Endothelial cell (in vitro differentiated cells): ENCODE data around the gene PCDHGB5. TPM values are rescaled to one million over a fixed set of nuclear protein-coding genes. Genes with fewer than 3 reads are reported as not detected.
A peak's percentile ranks its signal among the peaks of the same experiment; 100 is the strongest.

Source experiments
- DNase-seq: peaks from one replicate; pipeline ENCODE4 v3.0.0; 2021; ENCODE audit warnings: low spot score
- H3K27ac Mint-ChIP-seq: one replicate; pipeline ENCODE4 v1.8.0; 2021; ENCODE audit warnings: mixed read lengths, inconsistent platforms; ENCODE audit not compliant: unreplicated experiment
- H3K27me3 Mint-ChIP-seq: one replicate; pipeline ENCODE4 v1.8.0; 2021; ENCODE audit warnings: mild to moderate bottlenecking, moderate library complexity, mixed read lengths, inconsistent platforms; ENCODE audit not compliant: unreplicated experiment
- H3K36me3 Mint-ChIP-seq: one replicate; pipeline ENCODE4 v1.8.0; 2021; ENCODE audit warnings: mild to moderate bottlenecking, low read depth, mixed read lengths, inconsistent platforms; ENCODE audit not compliant: unreplicated experiment
- H3K4me1 Mint-ChIP-seq: one replicate; pipeline ENCODE4 v1.8.0; 2021; ENCODE audit warnings: mild to moderate bottlenecking, mixed read lengths, inconsistent platforms; ENCODE audit not compliant: unreplicated experiment
- H3K4me3 Mint-ChIP-seq: one replicate; pipeline ENCODE4 v1.8.0; 2021; ENCODE audit warnings: mild to moderate bottlenecking, mixed read lengths, inconsistent platforms; ENCODE audit not compliant: unreplicated experiment
- H3K9me3 Mint-ChIP-seq: one replicate; pipeline ENCODE4 v1.8.0; 2021; ENCODE audit warnings: mixed read lengths, inconsistent platforms; ENCODE audit not compliant: unreplicated experiment
- total RNA-seq: library from RNA; stranded (reverse); fragmentation: NEBNext Ultra II Directional; extraction: Animal tissue kit (Norgen Biotek cat#: 25700); gene quantifications from one replicate; pipeline ENCODE4 v1.2.1, GENCODE V29; 2021; ENCODE audit not compliant: unreplicated experiment
- TF ChIP-seq, protein P1 (sequence below): fragments of 200-600 bp; sonication (generic); IDR thresholded peaks from one replicate; pipeline ENCODE4 v1.5.0; 2021; ENCODE audit warnings: antibody characterized with exemption; ENCODE audit not compliant: unreplicated experiment

PCDHGB5 gene
- total RNA-seq, 1 donor from 2014 or later, result 5.5 TPM

DNA sequence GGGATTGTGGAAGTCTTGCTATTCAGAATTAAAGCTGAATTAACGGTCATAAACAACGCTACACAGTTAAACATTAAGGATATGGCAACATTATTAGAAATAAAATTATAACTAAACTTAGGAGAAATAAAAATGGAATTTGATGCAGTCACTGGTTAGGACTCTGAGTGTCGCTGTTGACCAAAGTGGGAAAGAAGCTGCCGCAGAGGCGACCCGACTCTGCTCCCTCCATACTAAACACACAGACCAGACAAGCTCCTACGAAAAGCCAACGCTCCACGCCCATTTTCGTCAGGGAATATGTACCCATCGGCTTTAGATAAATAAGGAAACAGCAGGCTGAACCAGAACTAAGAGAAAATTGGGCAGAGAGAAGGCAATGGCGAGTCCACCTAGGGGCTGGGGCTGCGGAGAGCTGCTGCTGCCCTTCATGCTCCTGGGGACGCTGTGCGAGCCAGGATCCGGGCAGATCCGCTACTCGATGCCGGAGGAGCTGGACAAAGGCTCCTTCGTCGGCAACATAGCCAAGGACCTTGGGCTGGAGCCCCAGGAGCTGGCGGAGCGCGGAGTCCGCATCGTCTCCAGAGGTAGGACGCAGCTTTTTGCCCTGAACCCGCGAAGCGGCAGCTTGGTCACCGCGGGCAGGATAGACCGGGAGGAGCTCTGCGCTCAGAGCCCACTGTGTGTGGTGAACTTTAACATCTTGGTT, 33.6 kb upstream of the PCDHGB5 start, which contains the start of gene PCDHGA5:
TSS of gene PCDHGA5 (plus strand) at position 211 of the 709 bp plus-strand sequence. CDS start at position 380, 169 bp downstream.
- Mint-ChIP-seq H3K36me3 (peaks cover 62% of the 10 kb centered on the region), H3K4me3 (peak within 1 kb of the TSS; percentile 21), H3K27ac (no peak within 1 kb of the TSS), H3K9me3 (peaks cover 44% of the 10 kb centered on the region), H3K4me1 (peaks cover 18% of the 10 kb centered on the region), H3K27me3 (peaks cover 14% of the 10 kb centered on the region)
- TF ChIP-seq, protein P1, sequence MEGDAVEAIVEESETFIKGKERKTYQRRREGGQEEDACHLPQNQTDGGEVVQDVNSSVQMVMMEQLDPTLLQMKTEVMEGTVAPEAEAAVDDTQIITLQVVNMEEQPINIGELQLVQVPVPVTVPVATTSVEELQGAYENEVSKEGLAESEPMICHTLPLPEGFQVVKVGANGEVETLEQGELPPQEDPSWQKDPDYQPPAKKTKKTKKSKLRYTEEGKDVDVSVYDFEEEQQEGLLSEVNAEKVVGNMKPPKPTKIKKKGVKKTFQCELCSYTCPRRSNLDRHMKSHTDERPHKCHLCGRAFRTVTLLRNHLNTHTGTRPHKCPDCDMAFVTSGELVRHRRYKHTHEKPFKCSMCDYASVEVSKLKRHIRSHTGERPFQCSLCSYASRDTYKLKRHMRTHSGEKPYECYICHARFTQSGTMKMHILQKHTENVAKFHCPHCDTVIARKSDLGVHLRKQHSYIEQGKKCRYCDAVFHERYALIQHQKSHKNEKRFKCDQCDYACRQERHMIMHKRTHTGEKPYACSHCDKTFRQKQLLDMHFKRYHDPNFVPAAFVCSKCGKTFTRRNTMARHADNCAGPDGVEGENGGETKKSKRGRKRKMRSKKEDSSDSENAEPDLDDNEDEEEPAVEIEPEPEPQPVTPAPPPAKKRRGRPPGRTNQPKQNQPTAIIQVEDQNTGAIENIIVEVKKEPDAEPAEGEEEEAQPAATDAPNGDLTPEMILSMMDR, result no peak
- DNase-seq, result no peak

DNA sequence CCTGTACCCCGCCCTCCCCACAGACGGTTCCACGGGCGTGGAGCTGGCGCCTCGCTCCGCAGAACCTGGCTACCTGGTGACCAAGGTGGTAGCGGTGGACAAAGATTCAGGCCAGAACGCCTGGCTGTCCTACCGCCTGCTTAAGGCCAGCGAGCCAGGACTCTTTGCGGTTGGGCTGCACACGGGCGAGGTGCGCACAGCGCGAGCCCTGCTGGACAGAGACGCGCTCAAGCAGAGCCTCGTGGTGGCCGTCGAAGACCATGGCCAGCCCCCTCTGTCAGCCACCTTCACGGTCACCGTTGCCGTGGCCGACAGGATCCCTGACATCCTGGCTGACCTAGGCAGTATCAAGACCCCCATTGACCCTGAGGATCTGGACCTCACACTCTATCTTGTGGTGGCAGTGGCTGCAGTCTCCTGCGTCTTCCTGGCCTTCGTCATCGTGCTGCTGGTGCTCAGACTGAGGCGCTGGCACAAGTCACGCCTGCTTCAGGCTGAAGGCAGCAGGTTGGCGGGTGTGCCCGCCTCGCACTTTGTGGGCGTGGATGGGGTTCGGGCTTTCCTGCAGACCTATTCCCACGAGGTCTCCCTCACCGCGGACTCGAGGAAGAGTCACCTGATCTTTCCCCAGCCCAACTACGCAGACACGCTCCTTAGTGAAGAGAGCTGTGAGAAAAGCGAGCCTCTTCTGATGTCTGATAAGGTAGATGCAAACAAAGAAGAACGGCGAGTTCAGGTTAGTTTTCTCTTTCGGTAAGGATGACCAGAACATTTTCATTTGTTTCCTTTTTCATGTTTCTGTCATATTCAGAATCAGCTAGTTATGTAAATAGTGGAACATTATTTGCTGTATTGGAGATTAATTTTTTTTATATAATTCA, 31.5 kb upstream of the PCDHGB5 start:
- Mint-ChIP-seq H3K9me3 (peaks cover 31% of the 10 kb centered on the region), H3K4me1 (peaks cover 7% of the 10 kb centered on the region), H3K27ac (no peak overlapping the region), H3K36me3 (peaks cover 58% of the 10 kb centered on the region), H3K4me3 (peak overlapping the region; percentile 15), H3K27me3 (peaks cover 10% of the 10 kb centered on the region)
- DNase-seq, result no peak
- TF ChIP-seq, protein P1, result no peak

DNA sequence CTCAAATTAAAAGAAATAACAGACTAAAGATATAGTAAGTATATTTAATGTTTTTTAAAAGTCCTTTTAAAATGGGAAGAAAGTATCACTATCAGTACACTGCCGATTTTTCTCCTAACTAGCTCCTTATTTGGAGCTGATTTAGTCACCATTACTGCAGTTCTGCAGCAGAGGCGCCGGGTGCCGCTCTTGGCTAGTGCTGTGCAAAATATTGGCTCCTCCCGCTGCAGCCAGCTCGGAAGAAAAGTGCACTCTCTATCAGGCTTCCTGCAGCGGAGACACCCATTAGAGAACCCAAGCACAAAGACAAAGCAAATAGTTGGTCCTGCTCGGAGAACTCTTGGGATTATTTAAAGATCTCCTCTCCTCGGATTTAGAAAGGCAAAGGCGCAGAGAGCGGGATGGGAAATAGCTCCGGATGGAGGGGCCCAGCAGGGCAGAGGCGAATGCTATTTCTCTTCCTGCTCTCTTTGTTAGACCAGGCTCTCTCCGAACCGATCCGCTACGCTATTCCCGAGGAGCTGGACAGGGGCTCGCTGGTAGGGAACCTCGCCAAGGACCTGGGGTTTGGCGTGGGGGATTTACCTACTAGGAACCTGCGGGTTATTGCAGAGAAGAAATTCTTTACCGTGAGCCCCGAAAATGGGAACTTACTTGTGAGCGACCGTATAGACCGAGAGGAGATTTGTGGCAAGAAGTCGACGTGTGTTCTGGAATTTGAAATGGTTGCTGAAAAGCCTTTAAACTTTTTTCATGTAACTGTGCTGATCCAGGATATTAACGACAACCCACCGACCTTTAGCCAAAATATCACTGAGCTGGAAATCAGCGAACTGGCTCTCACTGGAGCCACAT, 27.5 kb upstream of the PCDHGB5 start, which contains the start of gene PCDHGB3:
TSS of gene PCDHGB3 (plus strand) at position 249 of the 855 bp plus-strand sequence. CDS start at position 402, 153 bp downstream.
- TF ChIP-seq, protein P1, result no peak
- no peak within 1 kb of the TSS for H3K27ac Mint-ChIP-seq
- H3K27me3 Mint-ChIP-seq, result peaks cover 2% of the 10 kb centered on the region
- H3K4me1 Mint-ChIP-seq, result no peaks in the 10 kb centered on the region
- H3K9me3 Mint-ChIP-seq, result peaks cover 28% of the 10 kb centered on the region
- peak within 1 kb of the TSS; percentile 76 for H3K4me3 Mint-ChIP-seq
- no peak for DNase-seq
- H3K36me3 Mint-ChIP-seq, result peaks cover 56% of the 10 kb centered on the region

DNA sequence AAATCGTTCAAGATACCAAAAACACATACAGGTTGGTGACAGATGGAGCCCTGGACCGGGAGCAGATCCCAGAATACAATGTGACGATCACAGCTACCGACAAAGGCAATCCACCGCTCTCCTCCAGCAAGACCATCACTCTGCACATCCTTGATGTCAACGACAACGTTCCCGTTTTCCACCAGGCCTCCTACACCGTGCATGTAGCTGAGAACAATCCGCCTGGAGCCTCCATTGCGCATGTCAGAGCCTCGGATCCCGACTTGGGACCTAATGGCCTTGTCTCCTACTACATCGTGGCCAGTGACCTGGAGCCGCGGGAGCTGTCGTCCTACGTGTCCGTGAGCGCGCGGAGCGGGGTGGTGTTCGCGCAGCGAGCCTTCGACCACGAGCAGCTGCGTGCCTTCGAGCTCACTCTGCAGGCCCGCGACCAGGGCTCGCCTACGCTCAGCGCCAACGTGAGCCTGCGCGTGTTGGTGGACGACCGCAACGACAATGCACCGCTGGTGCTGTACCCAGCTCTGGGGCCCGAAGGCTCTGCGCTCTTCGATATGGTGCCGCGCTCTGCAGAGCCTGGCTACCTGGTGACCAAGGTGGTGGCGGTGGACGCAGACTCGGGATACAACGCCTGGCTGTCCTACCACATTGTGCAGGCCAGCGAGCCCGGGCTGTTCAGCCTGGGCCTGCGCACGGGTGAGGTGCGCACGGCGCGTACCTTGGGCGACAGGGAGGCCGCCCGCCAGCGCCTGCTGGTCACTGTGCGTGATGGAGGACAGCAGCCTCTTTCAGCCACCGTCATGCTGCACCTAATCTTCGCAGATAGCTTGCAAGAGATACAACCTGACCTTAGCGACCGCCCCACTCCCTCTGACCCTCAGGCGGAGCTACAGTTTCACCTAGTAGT, 25.9 kb upstream of the PCDHGB5 start:
- Mint-ChIP-seq H3K27ac (no peak overlapping the region), H3K36me3 (peaks cover 55% of the 10 kb centered on the region), H3K4me1 (no peaks in the 10 kb centered on the region), H3K9me3 (peaks cover 27% of the 10 kb centered on the region), H3K4me3 (peak overlapping the region; percentile 83), H3K27me3 (peaks cover 2% of the 10 kb centered on the region)
- TF ChIP-seq, protein P1, result no peak
- DNase-seq, result no peak
